Liver (tissue), 9 donors: ENCODE results near the gene SOBP. TPM values are rescaled to one million over a fixed set of nuclear protein-coding genes. Genes with fewer than 3 reads are reported as not detected.
"Not testable (repeated sequence)": the region's sequence is repeated elsewhere in the genome, so short reads cannot be mapped to it uniquely, and the experiment has no call there.

Source experiments
- DNase-seq: peaks from one replicate; pipeline ENCODE4 v3.0.0-alpha.2; 2017; ENCODE audit warnings: low spot score
- H3K27ac ChIP-seq, 2 donors: one replicate each; pipeline ENCODE4 v1.7.0; 2013; ENCODE audit warnings: inconsistent platforms in 2 of 2, low read length in 2 of 2, control low read depth in 1 of 2, low read depth in 1 of 2, mild to moderate bottlenecking in 1 of 2
- H3K27me3 ChIP-seq, 4 donors: one replicate each; pipeline versions ENCODE4 v1.6.1 to v1.7.0; 2013; ENCODE audit warnings: low read length in 3 of 4, inconsistent platforms in 1 of 4, mild to moderate bottlenecking in 1 of 4, moderate library complexity in 1 of 4; ENCODE audit not compliant: control insufficient read depth in 4 of 4, insufficient read depth in 4 of 4
- H3K36me3 ChIP-seq, 4 donors: one replicate each; pipeline versions ENCODE4 v1.6.1 to v1.7.0; 2013; ENCODE audit warnings: low read length in 3 of 4, mild to moderate bottlenecking in 3 of 4, low read depth in 1 of 4, moderate library complexity in 1 of 4; ENCODE audit not compliant: control insufficient read depth in 4 of 4, insufficient read depth in 3 of 4
- H3K4me1 ChIP-seq, 4 donors: one replicate each; pipeline versions ENCODE4 v1.6.1 to v1.7.0; 2013; ENCODE audit warnings: low read length in 3 of 4, mild to moderate bottlenecking in 3 of 4, moderate library complexity in 1 of 4; ENCODE audit not compliant: control insufficient read depth in 4 of 4, insufficient read depth in 4 of 4
- H3K4me3 ChIP-seq, 3 donors: one replicate each; pipeline versions ENCODE4 v1.6.1 to v1.7.0; 2013; ENCODE audit warnings: low read length in 3 of 3, control low read depth in 1 of 3, low read depth in 1 of 3, mild to moderate bottlenecking in 1 of 3
- H3K9ac ChIP-seq, 2 donors: one replicate each; pipeline ENCODE4 v1.7.0; 2013; ENCODE audit warnings: low read length in 2 of 2, mild to moderate bottlenecking in 2 of 2, moderate library complexity in 2 of 2, control low read depth in 1 of 2, low read depth in 1 of 2
- H3K9me3 ChIP-seq, 4 donors: one replicate each; pipeline versions ENCODE4 v1.6.1 to v1.7.0; 2013; ENCODE audit warnings: low read length in 3 of 4; ENCODE audit not compliant: control insufficient read depth in 4 of 4
- EGR1 ChIP-seq, 2 donors: IDR thresholded peaks; 2 replicates each; pipeline ENCODE4 v1.6.1; 2016 to 2018; ENCODE audit warnings: antibody characterized with exemption in 2 of 2, low read depth in 2 of 2
- FOXA1 ChIP-seq: IDR thresholded peaks from 2 replicates; pipeline ENCODE4 v1.6.1; 2016; ENCODE audit warnings: antibody characterized with exemption
- FOXA2 ChIP-seq: IDR thresholded peaks from 2 replicates; pipeline ENCODE4 v1.6.1; 2016; ENCODE audit warnings: antibody characterized with exemption
- HNF4A ChIP-seq, 2 donors: conservative IDR thresholded peaks; 2 replicates each; pipeline ENCODE4 v1.6.1; 2016; ENCODE audit warnings: antibody characterized with exemption in 2 of 2, mild to moderate bottlenecking in 2 of 2
- HNF4G ChIP-seq: IDR thresholded peaks from 2 replicates; pipeline ENCODE4 v1.6.1; 2016; ENCODE audit warnings: antibody characterized with exemption
- MAX ChIP-seq: IDR thresholded peaks from 2 replicates; pipeline ENCODE4 v1.6.1; 2016; ENCODE audit warnings: antibody characterized with exemption
- NR2F2 ChIP-seq: IDR thresholded peaks from 2 replicates; pipeline ENCODE4 v1.6.1; 2016; ENCODE audit warnings: antibody characterized with exemption
- RAD21 ChIP-seq, 2 donors: IDR thresholded peaks; 2 replicates each; pipeline ENCODE4 v1.6.1; 2016; ENCODE audit warnings: antibody characterized with exemption in 2 of 2, mild to moderate bottlenecking in 2 of 2
- RXRA ChIP-seq, 2 donors: IDR thresholded peaks; 2 replicates each; pipeline ENCODE4 v1.6.1; 2017 to 2018; ENCODE audit warnings: antibody characterized with exemption in 2 of 2, mild to moderate bottlenecking in 1 of 2
- TAF1 ChIP-seq: conservative IDR thresholded peaks from 2 replicates; pipeline ENCODE4 v1.6.1; 2016; ENCODE audit warnings: antibody characterized with exemption, mild to moderate bottlenecking
- YY1 ChIP-seq: IDR thresholded peaks from 2 replicates; pipeline ENCODE4 v1.6.1; 2016; ENCODE audit warnings: antibody characterized with exemption, mild to moderate bottlenecking
- WGBS: extraction: QIAGEN DNeasy Blood & Tissue Kit; methylation state at CpG from one replicate; pipeline ENCODE4 v1.1.7; 2013; 5-methylcytosine and 5-hydroxymethylcytosine counted together
- polyA plus RNA-seq, 2 donors: library from polyadenylated mRNA; stranded (reverse) in 1 of 2; unstranded in 1 of 2; fragments of 200-250 nt in 1 of 2; fragments of >200 nt in 1 of 2; fragmentation: Nextera tagmentation in 1 of 2; extraction: Ambion mirVana in 1 of 2; gene quantifications; one replicate each; pipeline versions ENCODE4 v1.2.1 to v1.2.3, GENCODE V29; 2013 to 2015
- total RNA-seq, 2 donors: library from RNA; depleted of rRNA; stranded (reverse); fragments of >200 nt; gene quantifications; one replicate each; pipeline ENCODE4 v1.2.3, GENCODE V29; 2014
- TF ChIP-seq, protein P1 (sequence below): IDR thresholded peaks from 2 replicates; pipeline ENCODE4 v1.6.1; 2016; ENCODE audit warnings: antibody characterized with exemption, mild to moderate bottlenecking
- TF ChIP-seq, protein P2 (sequence below): fragments of 150-350 bp; IDR thresholded peaks from 2 replicates; pipeline ENCODE4 v1.5.1; 2017; ENCODE audit warnings: improper control_type of control experiment, low read depth, low read length; ENCODE audit not compliant: missing input control
- TF ChIP-seq, protein P3 (sequence below): IDR thresholded peaks from 2 replicates; pipeline ENCODE4 v1.6.1; 2016; ENCODE audit warnings: antibody characterized with exemption
- donor health status: healthy.
- donor health status: healthy.
- donor health status: healthy.
- donor health status: healthy.
- donor health status: healthy.

SOBP gene
- total and polyA plus RNA-seq, 4 donors, result 0.99 to 5.4 (median 1.9) TPM

DNA sequence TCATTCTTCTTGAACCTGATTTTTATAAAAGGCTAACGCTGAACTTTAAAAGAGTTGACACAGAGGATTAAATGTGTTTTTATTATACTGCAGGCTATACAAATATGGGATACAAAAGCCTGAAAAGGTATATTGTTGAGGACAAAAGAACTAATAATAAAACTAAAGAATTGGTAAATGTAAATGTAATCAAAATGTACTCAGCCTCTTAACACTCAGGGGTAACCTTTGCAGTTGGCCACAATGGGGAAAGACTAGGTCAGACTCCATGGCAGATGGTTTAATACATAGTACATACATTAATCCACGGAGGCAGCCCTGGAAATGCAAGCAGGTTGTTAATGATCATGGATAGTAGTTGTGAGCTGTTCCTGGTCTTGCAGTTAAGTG, 57.5 kb downstream of the SOBP start:
- Histone ChIP-seq H3K4me1 (no peaks in the 10 kb centered on the region), H3K4me3 (no peak overlapping the region), H3K9me3 (no peaks in the 10 kb centered on the region), H3K36me3 (no peaks in the 10 kb centered on the region), H3K9ac (no peak overlapping the region), H3K27me3 (no peaks in the 10 kb centered on the region), H3K27ac (no peak overlapping the region)
- TF ChIP-seq RXRA (IDR thresholded peaks at IDR 0.05), result no peak
- no peak for TF ChIP-seq TAF1
- TF ChIP-seq, protein P1, sequence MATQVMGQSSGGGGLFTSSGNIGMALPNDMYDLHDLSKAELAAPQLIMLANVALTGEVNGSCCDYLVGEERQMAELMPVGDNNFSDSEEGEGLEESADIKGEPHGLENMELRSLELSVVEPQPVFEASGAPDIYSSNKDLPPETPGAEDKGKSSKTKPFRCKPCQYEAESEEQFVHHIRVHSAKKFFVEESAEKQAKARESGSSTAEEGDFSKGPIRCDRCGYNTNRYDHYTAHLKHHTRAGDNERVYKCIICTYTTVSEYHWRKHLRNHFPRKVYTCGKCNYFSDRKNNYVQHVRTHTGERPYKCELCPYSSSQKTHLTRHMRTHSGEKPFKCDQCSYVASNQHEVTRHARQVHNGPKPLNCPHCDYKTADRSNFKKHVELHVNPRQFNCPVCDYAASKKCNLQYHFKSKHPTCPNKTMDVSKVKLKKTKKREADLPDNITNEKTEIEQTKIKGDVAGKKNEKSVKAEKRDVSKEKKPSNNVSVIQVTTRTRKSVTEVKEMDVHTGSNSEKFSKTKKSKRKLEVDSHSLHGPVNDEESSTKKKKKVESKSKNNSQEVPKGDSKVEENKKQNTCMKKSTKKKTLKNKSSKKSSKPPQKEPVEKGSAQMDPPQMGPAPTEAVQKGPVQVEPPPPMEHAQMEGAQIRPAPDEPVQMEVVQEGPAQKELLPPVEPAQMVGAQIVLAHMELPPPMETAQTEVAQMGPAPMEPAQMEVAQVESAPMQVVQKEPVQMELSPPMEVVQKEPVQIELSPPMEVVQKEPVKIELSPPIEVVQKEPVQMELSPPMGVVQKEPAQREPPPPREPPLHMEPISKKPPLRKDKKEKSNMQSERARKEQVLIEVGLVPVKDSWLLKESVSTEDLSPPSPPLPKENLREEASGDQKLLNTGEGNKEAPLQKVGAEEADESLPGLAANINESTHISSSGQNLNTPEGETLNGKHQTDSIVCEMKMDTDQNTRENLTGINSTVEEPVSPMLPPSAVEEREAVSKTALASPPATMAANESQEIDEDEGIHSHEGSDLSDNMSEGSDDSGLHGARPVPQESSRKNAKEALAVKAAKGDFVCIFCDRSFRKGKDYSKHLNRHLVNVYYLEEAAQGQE, result no peak
- no peak for TF ChIP-seq NR2F2
- TF ChIP-seq FOXA2, result no peak
- TF ChIP-seq MAX, result no peak
- no peak for TF ChIP-seq HNF4G
- no peak for TF ChIP-seq YY1
- DNase-seq, result no peak
- WGBS, result 94% methylated on average over 2 of the region's 2 CpGs

GRCh38 chr6:107550241-107550840, 60.4 kb downstream of the SOBP start:
- Histone ChIP-seq H3K9ac (no peak overlapping the region), H3K36me3 (no peaks in the 10 kb centered on the region), H3K9me3 (no peaks in the 10 kb centered on the region), H3K27me3 (no peaks in the 10 kb centered on the region), H3K4me1 (no peaks in the 10 kb centered on the region), H3K4me3 (no peak overlapping the region), H3K27ac (no peak overlapping the region)
- DNase-seq, result no peak
- WGBS, result 95% methylated on average over 10 of the region's 10 CpGs
- no peak for TF ChIP-seq NR2F2
- no peak for TF ChIP-seq RAD21 (IDR thresholded peaks at IDR 0.05)
- TF ChIP-seq EGR1 (IDR thresholded peaks at IDR 0.05; ENCODE audit: low read depth in 2 of 2), result no peak
- TF ChIP-seq, protein P2, sequence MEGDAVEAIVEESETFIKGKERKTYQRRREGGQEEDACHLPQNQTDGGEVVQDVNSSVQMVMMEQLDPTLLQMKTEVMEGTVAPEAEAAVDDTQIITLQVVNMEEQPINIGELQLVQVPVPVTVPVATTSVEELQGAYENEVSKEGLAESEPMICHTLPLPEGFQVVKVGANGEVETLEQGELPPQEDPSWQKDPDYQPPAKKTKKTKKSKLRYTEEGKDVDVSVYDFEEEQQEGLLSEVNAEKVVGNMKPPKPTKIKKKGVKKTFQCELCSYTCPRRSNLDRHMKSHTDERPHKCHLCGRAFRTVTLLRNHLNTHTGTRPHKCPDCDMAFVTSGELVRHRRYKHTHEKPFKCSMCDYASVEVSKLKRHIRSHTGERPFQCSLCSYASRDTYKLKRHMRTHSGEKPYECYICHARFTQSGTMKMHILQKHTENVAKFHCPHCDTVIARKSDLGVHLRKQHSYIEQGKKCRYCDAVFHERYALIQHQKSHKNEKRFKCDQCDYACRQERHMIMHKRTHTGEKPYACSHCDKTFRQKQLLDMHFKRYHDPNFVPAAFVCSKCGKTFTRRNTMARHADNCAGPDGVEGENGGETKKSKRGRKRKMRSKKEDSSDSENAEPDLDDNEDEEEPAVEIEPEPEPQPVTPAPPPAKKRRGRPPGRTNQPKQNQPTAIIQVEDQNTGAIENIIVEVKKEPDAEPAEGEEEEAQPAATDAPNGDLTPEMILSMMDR, result no peak
- no peak for TF ChIP-seq HNF4A (conservative IDR thresholded peaks at IDR 0.05)

DNA sequence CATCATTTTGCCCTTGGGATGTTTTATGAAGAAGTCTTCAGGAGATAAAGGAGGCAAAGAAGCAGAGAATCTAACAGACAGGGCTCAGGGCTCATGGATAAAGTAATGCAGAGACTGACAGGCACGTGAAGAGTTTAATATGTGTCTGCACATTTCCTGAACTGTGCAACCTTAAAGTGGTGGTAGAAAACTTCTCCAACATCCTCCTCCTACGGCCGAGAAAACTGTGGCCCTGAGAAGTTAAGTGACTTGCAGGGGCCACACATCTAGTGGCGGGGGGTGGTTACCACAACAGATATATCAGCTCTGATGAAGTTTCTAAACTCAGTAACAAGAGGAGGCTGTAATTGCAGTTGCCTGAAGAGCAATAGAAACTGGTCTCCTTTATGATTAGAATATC, 61.0 kb downstream of the SOBP start:
- no peak for DNase-seq
- WGBS, result 90% methylated on average over 4 of the region's 4 CpGs
- no peak for TF ChIP-seq NR2F2
- TF ChIP-seq, protein P1, result no peak
- no peak for TF ChIP-seq HNF4A (conservative IDR thresholded peaks at IDR 0.05)
- TF ChIP-seq, protein P3, sequence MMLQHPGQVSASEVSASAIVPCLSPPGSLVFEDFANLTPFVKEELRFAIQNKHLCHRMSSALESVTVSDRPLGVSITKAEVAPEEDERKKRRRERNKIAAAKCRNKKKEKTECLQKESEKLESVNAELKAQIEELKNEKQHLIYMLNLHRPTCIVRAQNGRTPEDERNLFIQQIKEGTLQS, result no peak
- no peak for TF ChIP-seq EGR1 (IDR thresholded peaks at IDR 0.05; ENCODE audit: low read depth in 2 of 2)
- no peak for TF ChIP-seq FOXA1

DNA sequence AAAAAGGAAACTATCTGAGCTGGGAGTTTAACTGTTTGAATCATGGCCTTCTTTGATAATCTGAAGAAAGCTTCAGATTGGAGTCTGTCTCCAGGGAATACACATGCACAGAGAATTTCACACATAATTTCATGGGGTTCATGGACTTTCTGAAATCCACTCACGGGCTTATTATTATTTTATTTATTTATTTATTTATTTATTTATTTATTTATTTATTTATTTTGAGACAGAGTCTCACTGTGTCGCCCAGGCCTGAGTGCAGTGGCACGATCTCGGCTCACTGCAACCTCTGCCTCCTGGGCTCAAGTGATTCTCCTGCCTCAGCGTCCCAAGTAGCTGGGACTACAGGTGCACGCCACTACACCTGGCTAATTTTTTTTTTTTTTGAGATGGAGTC, 63.2 kb downstream of the SOBP start:
- H3K27ac ChIP-seq, H3K4me3 ChIP-seq, DNase-seq, H3K4me1 ChIP-seq, H3K9ac ChIP-seq, H3K27me3 ChIP-seq, H3K9me3 ChIP-seq, H3K36me3 ChIP-seq: not testable (repeated sequence)
- 96% methylated on average over 6 of the region's 6 CpGs for WGBS

More for the DNA sequence above, 61.0 kb downstream of the SOBP start:
- no peaks in the 10 kb centered on the region for H3K27me3 ChIP-seq
- H3K4me1 ChIP-seq, result no peaks in the 10 kb centered on the region
- H3K9me3 ChIP-seq, result no peaks in the 10 kb centered on the region
- H3K4me3 ChIP-seq, result no peak overlapping the region
- no peaks in the 10 kb centered on the region for H3K36me3 ChIP-seq
- H3K27ac ChIP-seq, result no peak overlapping the region
- no peak overlapping the region for H3K9ac ChIP-seq
